ENCODE measurements around the gene FCMR.
A peak's percentile ranks its signal among the peaks of the same experiment; 100 is the strongest.

The FCMR gene

GRCh38 chr1:206939131-206939530 is 17.4 kb upstream of the FCMR start:
- no peak for TF ChIP-seq CTCF (conservative IDR thresholded peaks at IDR 0.05; ENCODE audit: low read depth, low read length)
- H3K4me3 ChIP-seq (IDR thresholded peaks at IDR 0.05; ENCODE audit: insufficient read depth, low read depth, low read length) = no peak overlapping the region
- no peaks in the 10 kb centered on the region for H3K36me3 ChIP-seq (ENCODE audit: insufficient read depth)
- H3K27ac ChIP-seq = no peak overlapping the region
- no peaks in the 10 kb centered on the region for H3K27me3 ChIP-seq (ENCODE audit: insufficient read depth, low read depth)
- no peak overlapping the region for H2AFZ ChIP-seq (ENCODE audit: low read depth)
- H3K79me2 ChIP-seq (ENCODE audit: insufficient read depth, low read depth) = no peaks in the 10 kb centered on the region
- H3K4me1 ChIP-seq (ENCODE audit: low read depth, poor library complexity, severe bottlenecking) = no peaks in the 10 kb centered on the region
- H3K4me2 ChIP-seq = no peak overlapping the region
- H3K9ac ChIP-seq = no peak overlapping the region
- H4K20me1 ChIP-seq (ENCODE audit: insufficient read depth) = no peaks in the 10 kb centered on the region

GRCh38 chr1:206937425-206937824 is 15.7 kb upstream of the FCMR start:
- H3K79me2 ChIP-seq (ENCODE audit: insufficient read depth, low read depth) = no peaks in the 10 kb centered on the region
- H2AFZ ChIP-seq (ENCODE audit: low read depth) = no peak overlapping the region
- TF ChIP-seq CTCF (conservative IDR thresholded peaks at IDR 0.05; ENCODE audit: low read depth, low read length) = no peak
- H4K20me1 ChIP-seq (ENCODE audit: insufficient read depth) = no peaks in the 10 kb centered on the region
- H3K4me3 ChIP-seq (IDR thresholded peaks at IDR 0.05; ENCODE audit: insufficient read depth, low read depth, low read length) = no peak overlapping the region
- H3K4me1 ChIP-seq (ENCODE audit: low read depth, poor library complexity, severe bottlenecking) = no peaks in the 10 kb centered on the region
- no peak overlapping the region for H3K4me2 ChIP-seq
- H3K36me3 ChIP-seq (ENCODE audit: insufficient read depth) = no peaks in the 10 kb centered on the region
- H3K27ac ChIP-seq = no peak overlapping the region
- no peaks in the 10 kb centered on the region for H3K27me3 ChIP-seq (ENCODE audit: insufficient read depth, low read depth)
- no peak overlapping the region for H3K9ac ChIP-seq

- no peak overlapping the region for H2AFZ ChIP-seq (ENCODE audit: low read depth)
- H3K4me1 ChIP-seq (ENCODE audit: low read depth, poor library complexity, severe bottlenecking) = no peaks in the 10 kb centered on the region
- H3K27me3 ChIP-seq (ENCODE audit: insufficient read depth, low read depth) = no peaks in the 10 kb centered on the region
- H3K36me3 ChIP-seq (ENCODE audit: insufficient read depth) = no peaks in the 10 kb centered on the region
- no peak overlapping the region for H3K4me3 ChIP-seq (IDR thresholded peaks at IDR 0.05; ENCODE audit: insufficient read depth, low read depth, low read length)
- H3K79me2 ChIP-seq (ENCODE audit: insufficient read depth, low read depth) = no peaks in the 10 kb centered on the region
- no peak overlapping the region for H3K27ac ChIP-seq
- no peak overlapping the region for H3K4me2 ChIP-seq
- TF ChIP-seq CTCF (conservative IDR thresholded peaks at IDR 0.05; ENCODE audit: low read depth, low read length) = peak; percentile 50
- H3K9ac ChIP-seq = no peak overlapping the region
- no peaks in the 10 kb centered on the region for H4K20me1 ChIP-seq (ENCODE audit: insufficient read depth)
Measured at GRCh38 chr1:206935491-206936067, 13.8 kb upstream of the FCMR start.

- H3K9ac ChIP-seq = no peak overlapping the region
- no peak overlapping the region for H2AFZ ChIP-seq (ENCODE audit: low read depth)
- H3K4me2 ChIP-seq = no peak overlapping the region
Measured at GRCh38 chr1:206933333-206933945, 11.7 kb upstream of the FCMR start.

More at GRCh38 chr1:206933333-206933945, 11.7 kb upstream of the FCMR start:
- peak; percentile 86 for TF ChIP-seq CTCF (conservative IDR thresholded peaks at IDR 0.05; ENCODE audit: low read depth, low read length)
- H3K4me3 ChIP-seq (IDR thresholded peaks at IDR 0.05; ENCODE audit: insufficient read depth, low read depth, low read length) = no peak overlapping the region
- H3K4me1 ChIP-seq (ENCODE audit: low read depth, poor library complexity, severe bottlenecking) = no peaks in the 10 kb centered on the region
- no peaks in the 10 kb centered on the region for H3K36me3 ChIP-seq (ENCODE audit: insufficient read depth)
- no peaks in the 10 kb centered on the region for H3K79me2 ChIP-seq (ENCODE audit: insufficient read depth, low read depth)
- H3K27ac ChIP-seq = no peak overlapping the region
- no peaks in the 10 kb centered on the region for H4K20me1 ChIP-seq (ENCODE audit: insufficient read depth)
- no peaks in the 10 kb centered on the region for H3K27me3 ChIP-seq (ENCODE audit: insufficient read depth, low read depth)

All from KMS-11 (cell line).